GM18861 (cell line): ENCODE results near the gene HNRNPA1L2.
A peak's percentile ranks its signal among the peaks of the same experiment; 100 is the strongest.
"Not testable (repeated sequence)": the region's sequence is repeated elsewhere in the genome, so short reads cannot be mapped to it uniquely, and the experiment has no call there.

Experiments
- ATAC-seq: cut with Tn5 transposase; IDR thresholded peaks from one replicate; pipeline ENCODE4 v1.9.1; 2021; ENCODE audit not compliant: unreplicated experiment

Gene HNRNPA1L2

DNA sequence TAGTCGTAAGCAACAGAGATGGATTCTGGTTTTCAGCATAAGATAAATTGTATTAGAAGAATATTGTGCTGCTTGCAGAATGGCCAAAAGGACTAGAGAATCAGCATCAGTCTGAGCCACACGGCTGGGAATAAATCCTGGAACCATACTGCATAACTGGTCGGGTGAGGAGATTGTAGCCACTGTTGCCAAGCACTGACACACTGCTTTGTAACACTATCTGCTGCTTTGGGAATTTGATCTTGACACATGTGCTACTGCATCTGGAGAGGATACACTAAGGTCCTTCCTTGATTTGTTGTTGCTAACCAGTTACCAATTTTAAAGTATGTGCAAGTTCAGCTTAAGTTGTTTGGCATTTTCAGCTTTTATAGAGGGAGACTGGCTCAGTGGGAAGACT, 1.9 kb downstream of the HNRNPA1L2 start:
- ATAC-seq = no peak

DNA sequence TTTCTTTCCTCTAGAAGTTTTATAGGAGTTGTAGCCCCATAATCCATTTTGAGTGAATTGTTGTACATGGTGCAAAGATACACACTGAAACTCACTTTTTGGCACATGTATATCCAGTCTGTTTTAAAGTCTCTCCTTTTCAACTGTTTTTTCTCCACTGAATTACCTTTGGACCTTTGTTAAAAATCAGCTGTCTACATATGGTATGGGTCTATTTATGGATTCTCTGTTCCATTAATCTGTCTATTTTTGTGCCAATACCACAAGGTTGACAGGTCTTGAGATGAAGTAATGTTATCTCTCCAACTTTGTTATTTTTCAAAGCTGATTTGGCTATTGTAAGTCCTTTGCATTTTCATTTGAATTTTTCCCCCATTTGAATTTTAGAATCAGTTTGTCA, 4.7 kb downstream of the HNRNPA1L2 start:
- no peak for ATAC-seq

GRCh38 chr13:52650731-52651130, 8.5 kb downstream of the HNRNPA1L2 start:
- no peak for ATAC-seq

- ATAC-seq = no peak
These were observed 9.6 kb downstream of the HNRNPA1L2 start for GRCh38 chr13:52651897-52652195.

GRCh38 chr13:52652196-52652979, 10.2 kb downstream of the HNRNPA1L2 start, which contains the start of gene SUGT1:
TSS of gene SUGT1 (plus strand) at chr13:52652836. CDS start at chr13:52652921, 85 bp downstream.
- peak; percentile 93 for ATAC-seq

DNA sequence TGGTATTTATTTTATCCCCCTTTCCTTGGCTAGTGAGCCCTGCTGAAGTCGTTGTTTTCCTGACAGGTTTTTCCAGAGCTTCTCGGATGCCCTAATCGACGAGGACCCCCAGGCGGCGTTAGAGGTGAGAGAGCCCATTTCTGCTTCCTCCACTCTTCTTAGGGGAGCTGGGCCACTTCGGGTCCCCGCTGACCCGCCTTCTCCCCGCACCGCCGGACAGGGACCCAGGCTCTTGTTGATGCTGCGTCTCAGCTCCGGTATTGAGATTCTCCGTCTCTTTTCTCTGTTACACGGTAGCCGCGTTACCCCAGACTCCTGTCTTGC, 10.7 kb downstream of the HNRNPA1L2 start:
- peak; percentile 19 for ATAC-seq

DNA sequence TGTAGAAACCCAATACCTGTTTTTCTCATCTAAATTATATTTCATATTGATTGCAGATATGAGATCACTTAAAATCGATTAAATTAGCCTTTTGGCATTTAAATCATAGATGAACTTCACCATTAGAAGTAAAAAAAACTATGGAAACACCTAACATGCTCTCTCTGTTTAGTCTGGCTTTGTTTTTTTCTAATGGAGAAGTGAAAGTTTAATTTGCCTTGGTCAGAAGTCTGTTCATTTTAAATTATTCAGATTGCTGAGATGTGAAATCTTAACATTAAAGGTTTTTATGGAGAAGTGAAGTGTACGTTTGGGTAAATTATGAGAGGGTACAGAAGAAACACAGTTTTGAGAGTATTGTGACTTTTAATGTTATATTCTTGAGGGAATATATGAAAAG, 17.1 kb downstream of the HNRNPA1L2 start:
- ATAC-seq = no peak

DNA sequence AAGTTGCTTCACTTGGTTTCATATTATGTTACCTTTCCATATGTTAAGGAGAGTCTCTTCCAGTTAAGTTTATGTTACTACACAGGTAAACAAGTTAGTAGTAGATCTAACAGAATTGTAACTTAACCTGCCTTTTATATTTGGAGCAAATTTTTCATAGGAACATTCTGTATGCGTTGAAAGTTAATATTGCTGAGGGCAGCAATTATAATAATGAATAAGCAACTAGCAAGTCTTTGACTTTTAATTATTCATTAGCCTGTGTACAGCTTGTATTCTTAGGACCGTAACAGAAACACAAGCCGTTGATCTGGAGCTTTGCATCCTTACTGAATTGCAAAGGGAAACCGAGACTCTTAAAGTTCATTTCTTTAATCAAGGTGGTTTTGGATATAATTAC, 22.0 kb downstream of the HNRNPA1L2 start:
- ATAC-seq = no peak

GRCh38 chr13:52665325-52665724, 23.1 kb downstream of the HNRNPA1L2 start:
- ATAC-seq = peak; percentile 33

GRCh38 chr13:52669677-52670076, 27.4 kb downstream of the HNRNPA1L2 start:
- ATAC-seq = no peak

DNA sequence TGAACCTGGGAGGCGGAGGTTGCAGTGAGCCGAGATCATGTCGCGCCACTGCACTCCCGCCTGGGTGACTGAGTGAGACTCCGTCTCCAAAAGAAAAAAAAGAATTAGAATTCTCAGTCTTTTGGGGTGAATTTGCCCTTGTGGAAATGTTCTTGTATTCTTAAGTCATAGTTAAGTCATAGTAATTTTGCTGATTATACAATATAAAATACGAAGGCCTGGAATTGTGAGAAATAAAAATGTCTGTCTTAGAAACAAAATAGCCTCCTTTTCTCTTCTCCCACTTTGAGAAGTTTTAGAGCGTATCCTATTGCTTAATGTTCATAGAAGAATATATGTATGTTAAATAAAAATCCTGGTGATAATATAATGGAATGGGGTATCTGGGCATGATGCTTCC, 28.5 kb downstream of the HNRNPA1L2 start:
- ATAC-seq = no peak

- ATAC-seq = no peak
These were observed 31.2 kb downstream of the HNRNPA1L2 start for GRCh38 chr13:52673465-52673864.

- no peak for ATAC-seq
These were observed 35.6 kb downstream of the HNRNPA1L2 start for GRCh38 chr13:52677823-52678222.

DNA sequence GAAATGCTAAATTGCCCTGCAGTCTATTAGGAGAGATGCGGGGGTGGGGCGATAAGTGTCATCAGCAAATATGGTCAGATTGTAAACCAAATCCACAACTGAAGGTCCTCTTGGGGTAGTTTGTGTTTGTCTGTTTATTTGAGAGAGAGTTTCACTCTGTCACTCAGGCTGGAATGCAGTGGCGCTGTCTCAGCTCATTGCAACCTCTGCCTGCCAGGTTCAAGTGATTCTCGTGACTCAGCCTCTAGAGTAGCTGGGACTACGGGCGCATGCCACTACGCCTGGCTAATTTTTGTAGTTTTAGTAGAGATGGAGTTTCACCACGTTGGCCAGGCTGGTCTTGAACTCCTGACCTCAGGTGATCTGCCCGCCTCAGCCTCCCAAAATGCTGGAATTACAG, 43.6 kb downstream of the HNRNPA1L2 start:
- ATAC-seq = not testable (repeated sequence)

- no peak for ATAC-seq
These were observed 44.1 kb downstream of the HNRNPA1L2 start for GRCh38 chr13:52686376-52686775.
